PC-9 (cell line): ENCODE results near the gene MIB2.

Experiments
- CTCF ChIP-seq: fragments of 200-600 bp; sonication (generic); conservative IDR thresholded peaks from 2 replicates; pipeline ENCODE4 v1.6.1; 2017; ENCODE audit warnings: mixed run types, antibody characterized with exemption, mild to moderate bottlenecking, moderate library complexity
- EZH2 ChIP-seq: fragments of 200-600 bp; sonication (generic); IDR thresholded peaks from 2 replicates; pipeline ENCODE4 v1.8.0; 2017; ENCODE audit warnings: antibody characterized with exemption, low read depth

GRCh38 chr1:1603671-1604373 lies 11.5 kb upstream of the MIB2 start:
- no peak for TF ChIP-seq CTCF
- no peak for TF ChIP-seq EZH2
